ENCODE measurements around the gene CDKN1A.

Gene CDKN1A

GRCh38 chr6:36703081-36703606, 24.6 kb downstream of the CDKN1A start:
- TF ChIP-seq GATA2 (IDR thresholded peaks at IDR 0.05; ENCODE audit: low read depth, low read length): no peak
- TF ChIP-seq GATA3 (IDR thresholded peaks at IDR 0.05; ENCODE audit: low read depth, low read length): no peak

- TF ChIP-seq GATA2 (IDR thresholded peaks at IDR 0.05; ENCODE audit: low read depth, low read length): no peak
- no peak for TF ChIP-seq GATA3 (IDR thresholded peaks at IDR 0.05; ENCODE audit: low read depth, low read length)
These were observed 25.5 kb downstream of the CDKN1A start for GRCh38 chr6:36703982-36704381.

- TF ChIP-seq GATA3 (IDR thresholded peaks at IDR 0.05; ENCODE audit: low read depth, low read length) (no peak), GATA2 (IDR thresholded peaks at IDR 0.05; ENCODE audit: low read depth, low read length) (no peak)
These were observed 27.8 kb downstream of the CDKN1A start for GRCh38 chr6:36706339-36706738.

GRCh38 chr6:36712816-36713215, 34.3 kb downstream of the CDKN1A start:
- TF ChIP-seq GATA2 (IDR thresholded peaks at IDR 0.05; ENCODE audit: low read depth, low read length) (no peak), GATA3 (IDR thresholded peaks at IDR 0.05; ENCODE audit: low read depth, low read length) (no peak)

GRCh38 chr6:36713846-36714245, 35.3 kb downstream of the CDKN1A start:
- TF ChIP-seq GATA3 (IDR thresholded peaks at IDR 0.05; ENCODE audit: low read depth, low read length) (no peak), GATA2 (IDR thresholded peaks at IDR 0.05; ENCODE audit: low read depth, low read length) (no peak)

- TF ChIP-seq GATA2 (IDR thresholded peaks at IDR 0.05; ENCODE audit: low read depth, low read length): no peak
- TF ChIP-seq GATA3 (IDR thresholded peaks at IDR 0.05; ENCODE audit: low read depth, low read length): no peak
These were observed 36.0 kb downstream of the CDKN1A start for GRCh38 chr6:36714511-36714910.

GRCh38 chr6:36715469-36715868, 37.0 kb downstream of the CDKN1A start:
- TF ChIP-seq GATA2 (IDR thresholded peaks at IDR 0.05; ENCODE audit: low read depth, low read length) (no peak), GATA3 (IDR thresholded peaks at IDR 0.05; ENCODE audit: low read depth, low read length) (no peak)

- TF ChIP-seq GATA2 (IDR thresholded peaks at IDR 0.05; ENCODE audit: low read depth, low read length) (no peak), GATA3 (IDR thresholded peaks at IDR 0.05; ENCODE audit: low read depth, low read length) (no peak)
These were observed 38.1 kb downstream of the CDKN1A start for GRCh38 chr6:36716476-36717093.

- TF ChIP-seq GATA2 (IDR thresholded peaks at IDR 0.05; ENCODE audit: low read depth, low read length) (no peak), GATA3 (IDR thresholded peaks at IDR 0.05; ENCODE audit: low read depth, low read length) (no peak)
These were observed 38.8 kb downstream of the CDKN1A start for GRCh38 chr6:36717231-36717825.

GRCh38 chr6:36717871-36718540, 39.5 kb downstream of the CDKN1A start:
- TF ChIP-seq GATA2 (IDR thresholded peaks at IDR 0.05; ENCODE audit: low read depth, low read length): no peak
- no peak for TF ChIP-seq GATA3 (IDR thresholded peaks at IDR 0.05; ENCODE audit: low read depth, low read length)

- no peak for TF ChIP-seq GATA2 (IDR thresholded peaks at IDR 0.05; ENCODE audit: low read depth, low read length)
- TF ChIP-seq GATA3 (IDR thresholded peaks at IDR 0.05; ENCODE audit: low read depth, low read length): no peak
These were observed 40.0 kb downstream of the CDKN1A start for GRCh38 chr6:36718560-36718959.

- TF ChIP-seq GATA3 (IDR thresholded peaks at IDR 0.05; ENCODE audit: low read depth, low read length) (no peak), GATA2 (IDR thresholded peaks at IDR 0.05; ENCODE audit: low read depth, low read length) (no peak)
These were observed 40.6 kb downstream of the CDKN1A start for GRCh38 chr6:36719126-36719525.

- TF ChIP-seq GATA2 (IDR thresholded peaks at IDR 0.05; ENCODE audit: low read depth, low read length) (no peak), GATA3 (IDR thresholded peaks at IDR 0.05; ENCODE audit: low read depth, low read length) (no peak)
These were observed 42.0 kb downstream of the CDKN1A start for GRCh38 chr6:36720251-36721141.
